Chondrocyte (in vitro differentiated cells): Measurements from ENCODE around the gene ADORA2A. TPM values are rescaled to one million over a fixed set of nuclear protein-coding genes. Genes with fewer than 3 reads are reported as not detected.
A peak's percentile ranks its signal among the peaks of the same experiment; 100 is the strongest.

ENCODE experiments used
- DNase-seq: peaks from one replicate; pipeline ENCODE4 v3.0.0; 2021; ENCODE audit warnings: mixed read lengths, low spot score
- H3K27ac Mint-ChIP-seq: one replicate; pipeline ENCODE4 v1.8.0; 2021; ENCODE audit warnings: mild to moderate bottlenecking, moderate library complexity, mixed read lengths; ENCODE audit not compliant: unreplicated experiment
- H3K27me3 Mint-ChIP-seq: 2 replicates; pipeline ENCODE4 v1.8.0; 2021; ENCODE audit warnings: low read depth, mixed read lengths
- H3K36me3 Mint-ChIP-seq: 2 replicates; pipeline ENCODE4 v1.8.0; 2021; ENCODE audit warnings: low read depth, mixed read lengths
- H3K4me1 Mint-ChIP-seq: 2 replicates; pipeline ENCODE4 v1.8.0; 2021; ENCODE audit warnings: low read depth, mild to moderate bottlenecking, mixed read lengths
- H3K4me3 Mint-ChIP-seq: one replicate; pipeline ENCODE4 v1.8.0; 2021; ENCODE audit warnings: mild to moderate bottlenecking, moderate library complexity, mixed read lengths; ENCODE audit not compliant: unreplicated experiment
- H3K9me3 Mint-ChIP-seq: 2 replicates; pipeline ENCODE4 v1.8.0; 2021; ENCODE audit warnings: low read depth, mixed read lengths
- total RNA-seq: library from RNA; stranded (reverse); gene quantifications from 3 replicates; pipeline ENCODE4 v1.2.1, GENCODE V29; 2021
- TF ChIP-seq, protein P1 (sequence below): fragments of 200-600 bp; sonication (generic); IDR thresholded peaks from 2 replicates; pipeline ENCODE4 v1.5.0; 2021; ENCODE audit warnings: antibody characterized with exemption, mild to moderate bottlenecking, moderate library complexity

ADORA2A gene
- total RNA-seq, 1 donor from 2014 or later = 2.3 TPM

DNA sequence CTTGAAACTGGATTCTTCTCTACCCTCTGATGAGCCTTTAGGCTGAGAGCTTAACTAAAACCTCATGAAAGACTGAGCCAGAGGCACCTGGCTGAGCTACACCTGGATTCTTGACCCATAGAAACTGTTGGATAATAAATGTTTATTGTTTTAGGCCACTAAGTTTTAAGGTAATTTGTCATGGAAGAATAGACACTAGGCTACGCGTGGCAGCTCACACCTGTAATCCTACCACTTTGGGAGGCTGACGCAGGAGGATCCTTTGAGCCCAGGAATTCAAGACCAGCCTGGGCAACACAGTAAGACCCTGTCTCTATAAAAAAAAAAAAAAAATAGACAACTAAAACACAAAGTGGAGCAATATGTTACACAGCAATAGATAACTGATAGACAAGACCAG lies 38.6 kb downstream of the ADORA2A start:
- TF ChIP-seq, protein P1, sequence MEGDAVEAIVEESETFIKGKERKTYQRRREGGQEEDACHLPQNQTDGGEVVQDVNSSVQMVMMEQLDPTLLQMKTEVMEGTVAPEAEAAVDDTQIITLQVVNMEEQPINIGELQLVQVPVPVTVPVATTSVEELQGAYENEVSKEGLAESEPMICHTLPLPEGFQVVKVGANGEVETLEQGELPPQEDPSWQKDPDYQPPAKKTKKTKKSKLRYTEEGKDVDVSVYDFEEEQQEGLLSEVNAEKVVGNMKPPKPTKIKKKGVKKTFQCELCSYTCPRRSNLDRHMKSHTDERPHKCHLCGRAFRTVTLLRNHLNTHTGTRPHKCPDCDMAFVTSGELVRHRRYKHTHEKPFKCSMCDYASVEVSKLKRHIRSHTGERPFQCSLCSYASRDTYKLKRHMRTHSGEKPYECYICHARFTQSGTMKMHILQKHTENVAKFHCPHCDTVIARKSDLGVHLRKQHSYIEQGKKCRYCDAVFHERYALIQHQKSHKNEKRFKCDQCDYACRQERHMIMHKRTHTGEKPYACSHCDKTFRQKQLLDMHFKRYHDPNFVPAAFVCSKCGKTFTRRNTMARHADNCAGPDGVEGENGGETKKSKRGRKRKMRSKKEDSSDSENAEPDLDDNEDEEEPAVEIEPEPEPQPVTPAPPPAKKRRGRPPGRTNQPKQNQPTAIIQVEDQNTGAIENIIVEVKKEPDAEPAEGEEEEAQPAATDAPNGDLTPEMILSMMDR = no peak
- no peak for DNase-seq
- H3K9me3 Mint-ChIP-seq = no peaks in the 10 kb centered on the region
- no peaks in the 10 kb centered on the region for H3K27me3 Mint-ChIP-seq
- H3K27ac Mint-ChIP-seq = no peak overlapping the region
- no peaks in the 10 kb centered on the region for H3K36me3 Mint-ChIP-seq
- H3K4me1 Mint-ChIP-seq = peaks cover 41% of the 10 kb centered on the region
- no peak overlapping the region for H3K4me3 Mint-ChIP-seq

DNA sequence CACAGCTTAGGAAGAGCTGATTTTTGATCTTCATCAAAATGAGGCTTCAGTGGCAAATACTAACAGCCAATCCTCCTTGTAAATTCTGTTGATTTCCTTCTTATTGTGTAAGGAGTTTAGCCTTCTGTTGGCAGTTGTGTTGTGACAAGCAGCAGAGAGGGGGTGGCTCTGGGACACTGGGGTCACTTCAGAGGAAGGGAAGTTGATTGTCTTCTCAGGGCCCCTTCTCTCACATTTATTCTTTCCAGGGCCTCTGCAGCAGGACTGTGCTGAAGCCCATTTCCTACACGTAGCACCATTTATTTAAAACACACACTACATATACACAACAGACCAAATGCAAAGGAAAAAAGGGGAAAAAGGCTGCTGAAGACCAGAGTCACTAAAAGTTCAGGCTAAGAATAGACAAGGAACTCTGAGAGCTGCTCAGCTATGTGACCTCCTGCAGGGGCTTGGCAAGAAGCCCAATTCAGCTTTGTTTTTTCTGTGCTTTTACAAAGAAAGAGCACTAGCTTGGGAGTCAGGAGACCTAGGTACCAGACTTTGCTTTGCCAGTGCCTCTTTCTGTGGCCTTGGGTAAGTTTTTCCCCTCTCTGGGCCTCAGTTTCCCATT lies 39.4 kb downstream of the ADORA2A start:
- Mint-ChIP-seq H3K36me3 (no peaks in the 10 kb centered on the region), H3K27me3 (no peaks in the 10 kb centered on the region), H3K4me1 (peaks cover 41% of the 10 kb centered on the region), H3K9me3 (no peaks in the 10 kb centered on the region), H3K4me3 (no peak overlapping the region), H3K27ac (peak overlapping the region; percentile 77)
- TF ChIP-seq, protein P1 = no peak
- DNase-seq = no peak

DNA sequence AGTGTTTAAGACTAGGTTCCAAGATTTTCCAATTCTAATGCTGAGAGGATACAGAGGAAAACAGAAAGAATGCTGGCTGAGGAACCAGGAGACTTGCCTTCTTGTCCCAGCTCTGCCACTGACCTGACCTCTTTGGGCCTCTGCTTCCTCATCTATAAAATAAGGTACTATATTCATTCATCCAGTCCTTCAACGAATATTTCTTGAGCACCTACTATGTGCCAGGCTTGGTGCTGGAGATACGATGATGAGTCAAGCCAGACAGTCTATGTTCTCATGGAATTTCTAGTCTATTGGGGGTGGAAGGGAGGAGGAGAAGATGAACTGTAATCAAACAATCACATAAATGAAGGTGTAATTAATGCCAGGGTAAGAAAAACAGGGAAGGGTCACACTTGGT lies 39.9 kb downstream of the ADORA2A start:
- Mint-ChIP-seq H3K9me3 (no peaks in the 10 kb centered on the region), H3K27ac (peak overlapping the region; percentile 77), H3K4me1 (peaks cover 46% of the 10 kb centered on the region), H3K27me3 (no peaks in the 10 kb centered on the region), H3K36me3 (no peaks in the 10 kb centered on the region), H3K4me3 (no peak overlapping the region)
- DNase-seq = no peak
- TF ChIP-seq, protein P1 = no peak

DNA sequence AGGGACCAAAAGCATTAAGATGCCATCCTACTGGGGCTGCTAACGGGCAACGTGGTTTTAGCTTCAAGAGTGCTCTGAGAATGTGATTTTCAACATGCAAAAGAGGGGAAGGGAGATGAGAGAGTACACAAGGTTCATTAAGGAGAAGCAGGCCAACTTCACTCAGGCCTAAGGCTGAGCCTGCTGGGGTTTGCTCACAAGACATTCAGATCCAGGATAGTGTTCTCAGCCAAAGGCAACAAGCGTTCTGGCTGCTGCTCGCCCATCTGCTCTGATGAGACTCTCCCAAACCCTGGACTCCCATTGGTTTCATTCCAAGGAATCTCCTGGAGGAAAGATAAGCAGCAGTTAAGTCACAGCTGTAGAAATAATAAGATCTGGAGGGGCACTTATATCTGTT lies 44.2 kb downstream of the ADORA2A start:
- no peak overlapping the region for H3K4me3 Mint-ChIP-seq
- TF ChIP-seq, protein P1 = no peak
- no peak for DNase-seq
- peaks cover 6% of the 10 kb centered on the region for H3K9me3 Mint-ChIP-seq
- peak overlapping the region; percentile 93 for H3K27ac Mint-ChIP-seq
- H3K4me1 Mint-ChIP-seq = peaks cover 66% of the 10 kb centered on the region
- no peaks in the 10 kb centered on the region for H3K27me3 Mint-ChIP-seq
- no peaks in the 10 kb centered on the region for H3K36me3 Mint-ChIP-seq

DNA sequence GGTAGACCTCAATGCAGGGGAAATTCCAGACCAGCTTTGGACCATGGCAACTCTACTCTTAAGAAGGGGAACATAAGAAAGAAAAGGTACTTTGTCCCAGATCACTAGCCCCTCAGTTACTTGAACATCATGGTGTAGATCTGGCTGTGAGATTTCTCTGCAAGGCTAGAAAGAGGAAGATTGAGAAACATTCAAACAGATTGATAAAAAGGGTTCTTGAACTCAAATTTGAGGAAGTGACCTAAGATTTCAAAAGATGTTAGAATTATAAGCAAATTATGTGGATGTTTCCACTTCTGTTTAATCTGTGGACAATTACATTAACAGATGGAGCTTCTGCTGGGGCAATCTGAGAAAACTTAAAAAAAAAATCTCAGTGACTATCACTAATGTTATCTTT lies 45.9 kb downstream of the ADORA2A start:
- Mint-ChIP-seq H3K9me3 (peaks cover 6% of the 10 kb centered on the region), H3K4me1 (peaks cover 53% of the 10 kb centered on the region), H3K4me3 (no peak overlapping the region), H3K27me3 (no peaks in the 10 kb centered on the region), H3K27ac (peak overlapping the region; percentile 94), H3K36me3 (no peaks in the 10 kb centered on the region)
- TF ChIP-seq, protein P1 = no peak
- DNase-seq = no peak
